Measurements from ENCODE around the gene FN1. TPM values are rescaled to one million over a fixed set of nuclear protein-coding genes. Genes with fewer than 3 reads are reported as not detected.

The FN1 gene
- total RNA-seq, 5 donors from 2014 or later (not counting 1 experiment from before 2014, with no cell fraction given), result 5.7 to 7.1 (median 6.7) TPM; not detected in 2

GRCh38 chr2:215476424-215476823 is 40.6 kb upstream of the FN1 start:
- ATAC-seq (replicated peaks in 1 of 4) (no peak), DNase-seq (no peak)
- WGBS (ENCODE audit: insufficient coverage), result no CpG with 5 or more reads among the region's 2 CpGs
- Mint-ChIP-seq H3K4me1 (no peaks in the 10 kb centered on the region), H3K27me3 (peaks cover 2 to 21% of the 10 kb centered on the region in 2 donors), H3K36me3 (no peaks in the 10 kb centered on the region), H3K4me3 (no peak overlapping the region), H3K9me3 (no peaks in the 10 kb centered on the region), H3K27ac (no peak overlapping the region)
- no peaks in the 10 kb centered on the region for H3K9me3 ChIP-seq
- H3K4me3 ChIP-seq (ENCODE audit: control insufficient read depth in 1 of 2, extremely low read depth in 1 of 2, low read length in 1 of 2), result no peak overlapping the region
- ChIA-PET POLR2A (no interaction called here), CTCF (no interaction called here)
- H3K4me1 ChIP-seq (ENCODE audit: control insufficient read depth in 1 of 2, extremely low read depth in 1 of 2, insufficient read depth in 2 of 2, low read length in 2 of 2), result no peaks in the 10 kb centered on the region
- no peaks in the 10 kb centered on the region for H3K36me3 ChIP-seq (ENCODE audit: control insufficient read depth in 2 of 2, extremely low read depth in 1 of 2, insufficient read depth in 1 of 2, low read length in 1 of 2)
- H3K27me3 ChIP-seq (replicated peaks in 1 of 2; ENCODE audit: control insufficient read depth in 2 of 2, extremely low read depth in 1 of 2, insufficient read depth in 2 of 2, low read length in 1 of 2), result no peaks in the 10 kb centered on the region
- H3K27ac ChIP-seq (ENCODE audit: low read length), result no peak overlapping the region

GRCh38 chr2:215466097-215466909 is 30.4 kb upstream of the FN1 start:
- Mint-ChIP-seq H3K36me3 (no peaks in the 10 kb centered on the region), H3K27me3 (peaks cover 6 to 24% of the 10 kb centered on the region in 2 donors), H3K27ac (no peak overlapping the region), H3K4me1 (no peaks in the 10 kb centered on the region), H3K4me3 (no peak overlapping the region), H3K9me3 (no peaks in the 10 kb centered on the region)
- no peaks in the 10 kb centered on the region for H3K27me3 ChIP-seq (replicated peaks in 1 of 2; ENCODE audit: control insufficient read depth in 2 of 2, extremely low read depth in 1 of 2, insufficient read depth in 2 of 2, low read length in 1 of 2)
- DNase-seq (no peak), ATAC-seq (replicated peaks in 1 of 4) (no peak)
- no peaks in the 10 kb centered on the region for H3K9me3 ChIP-seq
- no peak overlapping the region for H3K27ac ChIP-seq (ENCODE audit: low read length)
- H3K36me3 ChIP-seq (ENCODE audit: control insufficient read depth in 2 of 2, extremely low read depth in 1 of 2, insufficient read depth in 1 of 2, low read length in 1 of 2), result no peaks in the 10 kb centered on the region
- no CpG with 5 or more reads among the region's 3 CpGs for WGBS (ENCODE audit: insufficient coverage)
- H3K4me3 ChIP-seq (ENCODE audit: control insufficient read depth in 1 of 2, extremely low read depth in 1 of 2, low read length in 1 of 2), result no peak overlapping the region
- POLR2A ChIA-PET, result no interaction called here
- CTCF ChIA-PET, result interaction anchor here in 1 of 2 donors (1.4 kb wide), 1 partner anchor 12 kb away, joined by 4 read pairs; no protein-coding TSS in a partner anchor
- no peaks in the 10 kb centered on the region for H3K4me1 ChIP-seq (ENCODE audit: control insufficient read depth in 1 of 2, extremely low read depth in 1 of 2, insufficient read depth in 2 of 2, low read length in 2 of 2)

GRCh38 chr2:215465256-215465655 is 29.4 kb upstream of the FN1 start:
- Mint-ChIP-seq H3K4me1 (no peaks in the 10 kb centered on the region), H3K9me3 (no peaks in the 10 kb centered on the region), H3K27ac (no peak overlapping the region), H3K36me3 (no peaks in the 10 kb centered on the region), H3K27me3 (peaks cover 6 to 20% of the 10 kb centered on the region in 2 donors), H3K4me3 (no peak overlapping the region)
- DNase-seq, result no peak
- ChIA-PET POLR2A (no interaction called here), CTCF (interaction anchor here in 1 of 2 donors (1.4 kb wide), 1 partner anchor 11 kb away, joined by 4 read pairs; no protein-coding TSS in a partner anchor)
- Histone ChIP-seq H3K9me3 (no peaks in the 10 kb centered on the region), H3K36me3 (ENCODE audit: control insufficient read depth in 2 of 2, extremely low read depth in 1 of 2, insufficient read depth in 1 of 2, low read length in 1 of 2) (no peaks in the 10 kb centered on the region), H3K4me3 (ENCODE audit: control insufficient read depth in 1 of 2, extremely low read depth in 1 of 2, low read length in 1 of 2) (no peak overlapping the region), H3K4me1 (ENCODE audit: control insufficient read depth in 1 of 2, extremely low read depth in 1 of 2, insufficient read depth in 2 of 2, low read length in 2 of 2) (no peaks in the 10 kb centered on the region), H3K27me3 (replicated peaks in 1 of 2; ENCODE audit: control insufficient read depth in 2 of 2, extremely low read depth in 1 of 2, insufficient read depth in 2 of 2, low read length in 1 of 2) (no peaks in the 10 kb centered on the region), H3K27ac (ENCODE audit: low read length) (no peak overlapping the region)
- no peak for ATAC-seq (replicated peaks in 1 of 4)
- no CpG with 5 or more reads among the region's 2 CpGs for WGBS (ENCODE audit: insufficient coverage)

GRCh38 chr2:215461836-215462532 is 26.1 kb upstream of the FN1 start:
- POLR2A ChIA-PET, result interaction anchor here in 1 of 2 donors (0.6 kb wide), 1 partner anchor 1319 kb away, joined by 3 read pairs; no protein-coding TSS in a partner anchor
- Mint-ChIP-seq H3K4me1 (no peaks in the 10 kb centered on the region), H3K27me3 (peaks cover 6 to 20% of the 10 kb centered on the region in 2 donors), H3K27ac (no peak overlapping the region), H3K4me3 (no peak overlapping the region), H3K36me3 (no peaks in the 10 kb centered on the region), H3K9me3 (no peaks in the 10 kb centered on the region)
- CTCF ChIA-PET, result interaction anchor here (0.5 to 0.6 kb wide), 2 partner anchors 39 to 162 kb away, joined by 3 read pairs; no protein-coding TSS in a partner anchor
- Histone ChIP-seq H3K27me3 (replicated peaks in 1 of 2; ENCODE audit: control insufficient read depth in 2 of 2, extremely low read depth in 1 of 2, insufficient read depth in 2 of 2, low read length in 1 of 2) (peaks cover 0 to 2% of the 10 kb centered on the region in 2 experiments), H3K4me3 (ENCODE audit: control insufficient read depth in 1 of 2, extremely low read depth in 1 of 2, low read length in 1 of 2) (no peak overlapping the region), H3K27ac (ENCODE audit: low read length) (no peak overlapping the region), H3K4me1 (ENCODE audit: control insufficient read depth in 1 of 2, extremely low read depth in 1 of 2, insufficient read depth in 2 of 2, low read length in 2 of 2) (no peaks in the 10 kb centered on the region), H3K9me3 (no peaks in the 10 kb centered on the region), H3K36me3 (ENCODE audit: control insufficient read depth in 2 of 2, extremely low read depth in 1 of 2, insufficient read depth in 1 of 2, low read length in 1 of 2) (no peaks in the 10 kb centered on the region)
- DNase-seq (no peak), ATAC-seq (replicated peaks in 1 of 4) (no peak)
- WGBS (ENCODE audit: insufficient coverage), result 75% methylated on average over 4 of the region's 5 CpGs

- ChIA-PET POLR2A (no interaction called here), CTCF (no interaction called here)
- Mint-ChIP-seq H3K9me3 (no peaks in the 10 kb centered on the region), H3K4me1 (no peaks in the 10 kb centered on the region), H3K27me3 (peaks cover 6 to 20% of the 10 kb centered on the region in 2 donors), H3K4me3 (no peak overlapping the region), H3K36me3 (no peaks in the 10 kb centered on the region), H3K27ac (no peak overlapping the region)
- ATAC-seq (replicated peaks in 1 of 4) (no peak), DNase-seq (no peak)
- Histone ChIP-seq H3K27me3 (replicated peaks in 1 of 2; ENCODE audit: control insufficient read depth in 2 of 2, extremely low read depth in 1 of 2, insufficient read depth in 2 of 2, low read length in 1 of 2) (peaks cover 0 to 2% of the 10 kb centered on the region in 2 experiments), H3K4me3 (ENCODE audit: control insufficient read depth in 1 of 2, extremely low read depth in 1 of 2, low read length in 1 of 2) (no peak overlapping the region), H3K36me3 (ENCODE audit: control insufficient read depth in 2 of 2, extremely low read depth in 1 of 2, insufficient read depth in 1 of 2, low read length in 1 of 2) (no peaks in the 10 kb centered on the region), H3K4me1 (ENCODE audit: control insufficient read depth in 1 of 2, extremely low read depth in 1 of 2, insufficient read depth in 2 of 2, low read length in 2 of 2) (no peaks in the 10 kb centered on the region), H3K27ac (ENCODE audit: low read length) (no peak overlapping the region), H3K9me3 (no peaks in the 10 kb centered on the region)
- WGBS (ENCODE audit: insufficient coverage), result 54% methylated on average over 2 of the region's 4 CpGs
These were observed 25.0 kb upstream of the FN1 start for GRCh38 chr2:215460682-215461382.

GRCh38 chr2:215455958-215456357 is 20.1 kb upstream of the FN1 start:
- Histone ChIP-seq H3K4me1 (ENCODE audit: control insufficient read depth in 1 of 2, extremely low read depth in 1 of 2, insufficient read depth in 2 of 2, low read length in 2 of 2) (no peaks in the 10 kb centered on the region), H3K9me3 (no peaks in the 10 kb centered on the region), H3K4me3 (ENCODE audit: control insufficient read depth in 1 of 2, extremely low read depth in 1 of 2, low read length in 1 of 2) (no peak overlapping the region), H3K27me3 (replicated peaks in 1 of 2; ENCODE audit: control insufficient read depth in 2 of 2, extremely low read depth in 1 of 2, insufficient read depth in 2 of 2, low read length in 1 of 2) (peaks cover 0 to 6% of the 10 kb centered on the region in 2 experiments), H3K36me3 (ENCODE audit: control insufficient read depth in 2 of 2, extremely low read depth in 1 of 2, insufficient read depth in 1 of 2, low read length in 1 of 2) (no peaks in the 10 kb centered on the region), H3K27ac (ENCODE audit: low read length) (no peak overlapping the region)
- 80% methylated on average over 2 of the region's 3 CpGs for WGBS (ENCODE audit: insufficient coverage)
- Mint-ChIP-seq H3K27me3 (peaks cover 9 to 18% of the 10 kb centered on the region in 2 donors), H3K27ac (no peak overlapping the region), H3K4me3 (no peak overlapping the region), H3K4me1 (no peaks in the 10 kb centered on the region), H3K9me3 (no peaks in the 10 kb centered on the region), H3K36me3 (no peaks in the 10 kb centered on the region)
- DNase-seq (no peak), ATAC-seq (replicated peaks in 1 of 4) (no peak)
- POLR2A ChIA-PET, result no interaction called here
- CTCF ChIA-PET, result interaction anchor here (0.6 to 4.3 kb wide), 6 partner anchors 9 to 465 kb away, joined by 3 to 46 read pairs (median 3); no protein-coding TSS in a partner anchor

Measured in T-cell (primary cell).